ENCODE results near the gene MPRIP.

Gene MPRIP

GRCh38 chr17:17201907-17202306, 159.7 kb downstream of the MPRIP start:
- Histone ChIP-seq H3K79me2 (ENCODE audit: control insufficient read depth, insufficient read depth, low read length, unreplicated experiment) (peaks cover 9% of the 10 kb centered on the region), H2AFZ (ENCODE audit: low read length, unreplicated experiment) (no peak overlapping the region), H3K27ac (ENCODE audit: low read depth, low read length) (no peak overlapping the region), H3K4me1 (ENCODE audit: control insufficient read depth, insufficient read depth, low read length, unreplicated experiment) (peaks cover 19% of the 10 kb centered on the region), H3K36me3 (ENCODE audit: insufficient read depth, low read length) (peaks cover 4% of the 10 kb centered on the region; the same call in 1 of the 2 replicates), H3K4me3 (ENCODE audit: low read depth, low read length) (no peak overlapping the region), H3K27me3 (ENCODE audit: insufficient read depth, low read length) (no peaks in the 10 kb centered on the region)

- no peaks in the 10 kb centered on the region for H3K27me3 ChIP-seq (ENCODE audit: insufficient read depth, low read length)
- H3K36me3 ChIP-seq (ENCODE audit: insufficient read depth, low read length), result peaks cover 4% of the 10 kb centered on the region; the same call in 1 of the 2 replicates
- H3K79me2 ChIP-seq (ENCODE audit: control insufficient read depth, insufficient read depth, low read length, unreplicated experiment), result peaks cover 9% of the 10 kb centered on the region
- no peak overlapping the region for H2AFZ ChIP-seq (ENCODE audit: low read length, unreplicated experiment)
- H3K4me3 ChIP-seq (ENCODE audit: low read depth, low read length), result no peak overlapping the region
- H3K27ac ChIP-seq (ENCODE audit: low read depth, low read length), result no peak overlapping the region
- H3K4me1 ChIP-seq (ENCODE audit: control insufficient read depth, insufficient read depth, low read length, unreplicated experiment), result peaks cover 22% of the 10 kb centered on the region
Observed at GRCh38 chr17:17203173-17203730, 161.0 kb downstream of the MPRIP start.

- Histone ChIP-seq H3K4me3 (ENCODE audit: low read depth, low read length) (peak overlapping the region; percentile 98), H3K27ac (ENCODE audit: low read depth, low read length) (no peak overlapping the region), H3K79me2 (ENCODE audit: control insufficient read depth, insufficient read depth, low read length, unreplicated experiment) (peaks cover 9% of the 10 kb centered on the region), H3K27me3 (ENCODE audit: insufficient read depth, low read length) (no peaks in the 10 kb centered on the region), H3K4me1 (ENCODE audit: control insufficient read depth, insufficient read depth, low read length, unreplicated experiment) (peaks cover 22% of the 10 kb centered on the region), H3K36me3 (ENCODE audit: insufficient read depth, low read length) (peaks cover 4% of the 10 kb centered on the region; the same call in 1 of the 2 replicates), H2AFZ (ENCODE audit: low read length, unreplicated experiment) (no peak overlapping the region)
Observed at GRCh38 chr17:17204041-17204591, 161.9 kb downstream of the MPRIP start.

GRCh38 chr17:17204635-17205231, 162.5 kb downstream of the MPRIP start:
- peaks cover 22% of the 10 kb centered on the region for H3K4me1 ChIP-seq (ENCODE audit: control insufficient read depth, insufficient read depth, low read length, unreplicated experiment)
- H2AFZ ChIP-seq (ENCODE audit: low read length, unreplicated experiment), result no peak overlapping the region
- peaks cover 9% of the 10 kb centered on the region for H3K79me2 ChIP-seq (ENCODE audit: control insufficient read depth, insufficient read depth, low read length, unreplicated experiment)
- no peak overlapping the region for H3K27ac ChIP-seq (ENCODE audit: low read depth, low read length)
- H3K4me3 ChIP-seq (ENCODE audit: low read depth, low read length), result peak overlapping the region; percentile 98
- peaks cover 4% of the 10 kb centered on the region; the same call in 1 of the 2 replicates for H3K36me3 ChIP-seq (ENCODE audit: insufficient read depth, low read length)
- no peaks in the 10 kb centered on the region for H3K27me3 ChIP-seq (ENCODE audit: insufficient read depth, low read length)

GRCh38 chr17:17205368-17206123, 163.3 kb downstream of the MPRIP start:
- Histone ChIP-seq H3K36me3 (ENCODE audit: insufficient read depth, low read length) (peaks cover 4% of the 10 kb centered on the region; the same call in 1 of the 2 replicates), H2AFZ (ENCODE audit: low read length, unreplicated experiment) (peak overlapping the region; percentile 36), H3K27ac (ENCODE audit: low read depth, low read length) (peak overlapping the region; percentile 28; the same call in 1 of the 2 replicates), H3K27me3 (ENCODE audit: insufficient read depth, low read length) (no peaks in the 10 kb centered on the region), H3K79me2 (ENCODE audit: control insufficient read depth, insufficient read depth, low read length, unreplicated experiment) (peaks cover 9% of the 10 kb centered on the region), H3K4me3 (ENCODE audit: low read depth, low read length) (peak overlapping the region; percentile 98), H3K4me1 (ENCODE audit: control insufficient read depth, insufficient read depth, low read length, unreplicated experiment) (peaks cover 22% of the 10 kb centered on the region)

- Histone ChIP-seq H3K36me3 (ENCODE audit: insufficient read depth, low read length) (peaks cover 4% of the 10 kb centered on the region; the same call in 1 of the 2 replicates), H3K79me2 (ENCODE audit: control insufficient read depth, insufficient read depth, low read length, unreplicated experiment) (peaks cover 9% of the 10 kb centered on the region), H2AFZ (ENCODE audit: low read length, unreplicated experiment) (peak within 1 kb of the TSS; percentile 66), H3K27ac (ENCODE audit: low read depth, low read length) (peak within 1 kb of the TSS; percentile 28; the same call in 1 of the 2 replicates), H3K4me3 (ENCODE audit: low read depth, low read length) (peak within 1 kb of the TSS; percentile 98), H3K4me1 (ENCODE audit: control insufficient read depth, insufficient read depth, low read length, unreplicated experiment) (peaks cover 22% of the 10 kb centered on the region), H3K27me3 (ENCODE audit: insufficient read depth, low read length) (no peaks in the 10 kb centered on the region)
Observed at GRCh38 chr17:17206124-17206912, 164.1 kb downstream of the MPRIP start, which contains the start of gene PLD6. Gene PLD6, minus strand, starts transcription at chr17:17206333. Its CDS starts 47 bp downstream, at chr17:17206286.

GRCh38 chr17:17206913-17207335, 164.7 kb downstream of the MPRIP start:
- peaks cover 9% of the 10 kb centered on the region for H3K79me2 ChIP-seq (ENCODE audit: control insufficient read depth, insufficient read depth, low read length, unreplicated experiment)
- H3K27me3 ChIP-seq (ENCODE audit: insufficient read depth, low read length), result no peaks in the 10 kb centered on the region
- H3K27ac ChIP-seq (ENCODE audit: low read depth, low read length), result peak overlapping the region; percentile 23; the same call in 1 of the 2 replicates
- peaks cover 22% of the 10 kb centered on the region for H3K4me1 ChIP-seq (ENCODE audit: control insufficient read depth, insufficient read depth, low read length, unreplicated experiment)
- H3K36me3 ChIP-seq (ENCODE audit: insufficient read depth, low read length), result peaks cover 4% of the 10 kb centered on the region; the same call in 1 of the 2 replicates
- no peak overlapping the region for H3K4me3 ChIP-seq (ENCODE audit: low read depth, low read length)
- H2AFZ ChIP-seq (ENCODE audit: low read length, unreplicated experiment), result peak overlapping the region; percentile 66

GRCh38 chr17:17207998-17208397, 165.7 kb downstream of the MPRIP start:
- H3K4me1 ChIP-seq (ENCODE audit: control insufficient read depth, insufficient read depth, low read length, unreplicated experiment), result peaks cover 22% of the 10 kb centered on the region
- peaks cover 9% of the 10 kb centered on the region for H3K79me2 ChIP-seq (ENCODE audit: control insufficient read depth, insufficient read depth, low read length, unreplicated experiment)
- no peaks in the 10 kb centered on the region for H3K36me3 ChIP-seq (ENCODE audit: insufficient read depth, low read length)
- H2AFZ ChIP-seq (ENCODE audit: low read length, unreplicated experiment), result no peak overlapping the region
- H3K27me3 ChIP-seq (ENCODE audit: insufficient read depth, low read length), result no peaks in the 10 kb centered on the region
- no peak overlapping the region for H3K4me3 ChIP-seq (ENCODE audit: low read depth, low read length)
- no peak overlapping the region for H3K27ac ChIP-seq (ENCODE audit: low read depth, low read length)

GRCh38 chr17:17213775-17214174, 171.5 kb downstream of the MPRIP start:
- H2AFZ ChIP-seq (ENCODE audit: low read length, unreplicated experiment), result no peak overlapping the region
- H3K4me3 ChIP-seq (ENCODE audit: low read depth, low read length), result no peak overlapping the region
- H3K27me3 ChIP-seq (ENCODE audit: insufficient read depth, low read length), result no peaks in the 10 kb centered on the region
- H3K27ac ChIP-seq (ENCODE audit: low read depth, low read length), result no peak overlapping the region
- H3K79me2 ChIP-seq (ENCODE audit: control insufficient read depth, insufficient read depth, low read length, unreplicated experiment), result no peaks in the 10 kb centered on the region
- no peaks in the 10 kb centered on the region for H3K4me1 ChIP-seq (ENCODE audit: control insufficient read depth, insufficient read depth, low read length, unreplicated experiment)
- H3K36me3 ChIP-seq (ENCODE audit: insufficient read depth, low read length), result peaks cover 15% of the 10 kb centered on the region; the same call in 1 of the 2 replicates
